ENCODE measurements around the gene USP53.
"Not testable (repeated sequence)": the region's sequence is repeated elsewhere in the genome, so short reads cannot be mapped to it uniquely, and the experiment has no call there.

USP53 gene
- total RNA-seq: 57.6 to 73.5 reads per million in 2 experiments

- DNase-seq (ENCODE audit: low read depth): peak; percentile 97
Observed at GRCh38 chr4:119212234-119212963, at the start of gene USP53. USP53 (plus strand) TSS chr4:119212713; CDS start chr4:119239760, 27,047 bp downstream.

- no peak for DNase-seq (ENCODE audit: low read depth)
Observed at GRCh38 chr4:119165767-119166166, 46.7 kb upstream of the USP53 start.

- no peak for DNase-seq (ENCODE audit: low read depth)
Observed at GRCh38 chr4:119170195-119170594, 42.3 kb upstream of the USP53 start.

GRCh38 chr4:119172223-119172622, 40.3 kb upstream of the USP53 start:
- no peak for DNase-seq (ENCODE audit: low read depth)

GRCh38 chr4:119173729-119174361, 38.7 kb upstream of the USP53 start:
- not testable (repeated sequence) for DNase-seq (ENCODE audit: low read depth)

GRCh38 chr4:119179011-119179410, 33.5 kb upstream of the USP53 start:
- DNase-seq (ENCODE audit: low read depth): no peak

- DNase-seq (ENCODE audit: low read depth): no peak
Observed at GRCh38 chr4:119184128-119184527, 28.4 kb upstream of the USP53 start.

GRCh38 chr4:119189638-119190037, 22.9 kb upstream of the USP53 start:
- DNase-seq (ENCODE audit: low read depth): no peak

GRCh38 chr4:119190354-119190753, 22.2 kb upstream of the USP53 start:
- DNase-seq (ENCODE audit: low read depth): no peak

GRCh38 chr4:119191505-119191904, 21.0 kb upstream of the USP53 start:
- no peak for DNase-seq (ENCODE audit: low read depth)

GRCh38 chr4:119197772-119198212, 14.7 kb upstream of the USP53 start:
- no peak for DNase-seq (ENCODE audit: low read depth)

GRCh38 chr4:119204916-119205315, 7.6 kb upstream of the USP53 start:
- no peak for DNase-seq (ENCODE audit: low read depth)

- no peak for DNase-seq (ENCODE audit: low read depth)
Observed at GRCh38 chr4:119205690-119206089, 6.8 kb upstream of the USP53 start.

- DNase-seq (ENCODE audit: low read depth): no peak
Observed at GRCh38 chr4:119206178-119206577, 6.3 kb upstream of the USP53 start.

GRCh38 chr4:119207051-119207450, 5.5 kb upstream of the USP53 start:
- DNase-seq (ENCODE audit: low read depth): no peak

GRCh38 chr4:119209077-119209476, 3.4 kb upstream of the USP53 start:
- no peak for DNase-seq (ENCODE audit: low read depth)

- DNase-seq (ENCODE audit: low read depth): no peak
Observed at GRCh38 chr4:119209586-119209985, 2.9 kb upstream of the USP53 start.

- no peak for DNase-seq (ENCODE audit: low read depth)
Observed at GRCh38 chr4:119210775-119211174, 1.7 kb upstream of the USP53 start.

- no peak for DNase-seq (ENCODE audit: low read depth)
Observed at GRCh38 chr4:119211867-119212233, 663 bp upstream of the USP53 start.

- peak; percentile 30 for DNase-seq (ENCODE audit: low read depth)
Observed at GRCh38 chr4:119212964-119213606, 572 bp downstream of the USP53 start.

- DNase-seq (ENCODE audit: low read depth): no peak
Observed at GRCh38 chr4:119218093-119218492, 5.6 kb downstream of the USP53 start.

GRCh38 chr4:119221412-119221811, 8.9 kb downstream of the USP53 start:
- DNase-seq (ENCODE audit: low read depth): no peak

GRCh38 chr4:119227690-119228089, 15.2 kb downstream of the USP53 start:
- no peak for DNase-seq (ENCODE audit: low read depth)

All from T follicular helper cell (primary cell).